Psoas muscle (tissue), 8 donors: ENCODE data around the gene CLCNKA. TPM values are rescaled to one million over a fixed set of nuclear protein-coding genes. Genes with fewer than 3 reads are reported as not detected.

Experiments
- ATAC-seq, 4 donors: fragments of 200-7000 bp; cut with Tn5 transposase; one replicate each; pipeline ENCODE4 v1.9.1; 2020; ENCODE audit warnings: moderate library complexity in 3 of 4, mild to moderate bottlenecking in 2 of 4
- DNase-seq, 2 donors: peaks; one replicate each; pipeline ENCODE4 v3.0.0-alpha.2; 2020
- H3K27ac ChIP-seq: fragments of 200-600 bp; one replicate; pipeline ENCODE4 v1.8.0; 2022
- H3K27me3 ChIP-seq, 3 donors: fragments of 200-600 bp in 1 of 3; one replicate each; pipeline versions ENCODE4 v1.6.1 to v1.8.0; 2013 to 2022; ENCODE audit warnings: low read length in 2 of 3, mild to moderate bottlenecking in 2 of 3, moderate library complexity in 1 of 3; ENCODE audit not compliant: insufficient read depth in 3 of 3
- H3K36me3 ChIP-seq, 2 donors: fragments of 200-600 bp in 1 of 2; one replicate each; pipeline versions ENCODE4 v1.6.1 to v1.8.0; 2013 to 2022; ENCODE audit warnings: low read depth in 1 of 2, mild to moderate bottlenecking in 1 of 2, moderate library complexity in 1 of 2; ENCODE audit not compliant: insufficient read depth in 1 of 2
- H3K4me1 ChIP-seq: fragments of 200-600 bp; one replicate; pipeline ENCODE4 v1.8.0; 2022
- H3K4me3 ChIP-seq: fragments of 200-600 bp; one replicate; pipeline ENCODE4 v1.8.0; 2022; ENCODE audit warnings: mild to moderate bottlenecking
- H3K9me3 ChIP-seq: fragments of 200-600 bp; one replicate; pipeline ENCODE4 v1.8.0; 2022
- CTCF ChIP-seq: fragments of 200-600 bp; IDR thresholded peaks from one replicate; pipeline ENCODE4 v1.8.0; 2022; ENCODE audit warnings: antibody characterized with exemption
- WGBS, 3 donors: extraction: QIAGEN DNeasy Blood & Tissue Kit; methylation state at CpG; one replicate each; pipeline versions ENCODE4 v1.1.6 to v1.1.7; 2013; 5-methylcytosine and 5-hydroxymethylcytosine counted together
- intact Hi-C, 2 donors: fragments of 100-400 bp; cut with DNase I; formaldehyde crosslinking; loops; one replicate each; pipeline versions ENCODE4 v1.11.0 to v1.14.2; 2022
- polyA plus RNA-seq, 3 donors: library from polyadenylated mRNA; stranded (reverse); fragments of 200-250 nt; gene quantifications; one replicate each; pipeline ENCODE4 v1.2.3, GENCODE V29; 2013
- total RNA-seq, 4 donors: library from RNA; stranded (reverse); fragmentation: NEBNext Ultra II Directional in 2 of 4; extraction: Animal tissue kit (Norgen Biotek cat#: 25700) in 2 of 4; gene quantifications; one replicate each; pipeline versions ENCODE4 v1.2.1 to v1.2.4, GENCODE V29; 2021 to 2023
- donor health status: healthy with polysubstance abuse.
- donor health status: DM: no; HTN: no; CAD: no; lungs with moderate emphysema.
- donor health status: Bipolar disorder and iron deficiency.
- donor health status: healthy.
- donor health status: DM: yes; HTN: yes; CAD: no.
- donor health status: DM: no; HTN: no; CAD: no.
- donor health status: DM: no; HTN: no; CAD: no.
- donor health status: DM: yes; HTN: yes; CAD: no.

The CLCNKA gene
- total and polyA plus RNA-seq, 7 donors, result 0.30 to 2.2 (median 1.2) TPM

- Histone ChIP-seq H3K4me3 (no peak overlapping the region), H3K27ac (no peak overlapping the region), H3K4me1 (no peaks in the 10 kb centered on the region), H3K27me3 (no peaks in the 10 kb centered on the region), H3K9me3 (no peaks in the 10 kb centered on the region), H3K36me3 (no peaks in the 10 kb centered on the region)
- DNase-seq, result no peak
- intact Hi-C loops, result no loop called here
- no peak for ATAC-seq
- no peak for TF ChIP-seq CTCF
- WGBS, 3 donors, result 66 to 71% (median 68%) methylated on average over 5 of the region's 5 CpGs
Observed at GRCh38 chr1:15985611-15986297, 36.1 kb upstream of the CLCNKA start.

GRCh38 chr1:15988856-15989736 is 32.7 kb upstream of the CLCNKA start:
- intact Hi-C loops, result no loop called here

GRCh38 chr1:15989776-15990175 is 32.1 kb upstream of the CLCNKA start:
- ATAC-seq (no peak), DNase-seq (no peak)
- TF ChIP-seq CTCF, result no peak
- H3K9me3 ChIP-seq, result no peaks in the 10 kb centered on the region
- H3K36me3 ChIP-seq, result no peaks in the 10 kb centered on the region
- 64 to 67% (median 66%) methylated on average over 8 to 9 of the region's 9 CpGs for WGBS, 3 donors
- no peak overlapping the region for H3K27ac ChIP-seq
- H3K27me3 ChIP-seq, result no peaks in the 10 kb centered on the region
- H3K4me1 ChIP-seq, result no peaks in the 10 kb centered on the region
- H3K4me3 ChIP-seq, result no peak overlapping the region
- intact Hi-C loops, result no loop called here

More at GRCh38 chr1:15988856-15989736, 32.7 kb upstream of the CLCNKA start:
- TF ChIP-seq CTCF, result no peak
- no peaks in the 10 kb centered on the region for H3K36me3 ChIP-seq
- ATAC-seq, result no peak
- H3K9me3 ChIP-seq, result no peaks in the 10 kb centered on the region
- H3K27me3 ChIP-seq, result no peaks in the 10 kb centered on the region
- no peaks in the 10 kb centered on the region for H3K4me1 ChIP-seq
- no peak for DNase-seq
- no peak overlapping the region for H3K4me3 ChIP-seq
- H3K27ac ChIP-seq, result no peak overlapping the region
- WGBS, 3 donors, result 79 to 84% (median 84%) methylated on average over 13 of the region's 13 CpGs

GRCh38 chr1:15991427-15992186 is 30.2 kb upstream of the CLCNKA start:
- Histone ChIP-seq H3K27me3 (no peaks in the 10 kb centered on the region), H3K36me3 (no peaks in the 10 kb centered on the region), H3K4me3 (no peak overlapping the region), H3K4me1 (no peaks in the 10 kb centered on the region), H3K9me3 (no peaks in the 10 kb centered on the region), H3K27ac (no peak overlapping the region)
- 84 to 93% (median 85%) methylated on average over 11 of the region's 11 CpGs for WGBS, 3 donors
- TF ChIP-seq CTCF, result no peak
- ATAC-seq (no peak), DNase-seq (no peak)
- intact Hi-C loops, result no loop called here
